Measurements from ENCODE around the gene IL17RA. TPM values are rescaled to one million over a fixed set of nuclear protein-coding genes. Genes with fewer than 3 reads are reported as not detected.

IL17RA gene
- total and polyA plus RNA-seq, 2 experiments from 2014 or later, result 3.2 to 9.6 TPM

DNA sequence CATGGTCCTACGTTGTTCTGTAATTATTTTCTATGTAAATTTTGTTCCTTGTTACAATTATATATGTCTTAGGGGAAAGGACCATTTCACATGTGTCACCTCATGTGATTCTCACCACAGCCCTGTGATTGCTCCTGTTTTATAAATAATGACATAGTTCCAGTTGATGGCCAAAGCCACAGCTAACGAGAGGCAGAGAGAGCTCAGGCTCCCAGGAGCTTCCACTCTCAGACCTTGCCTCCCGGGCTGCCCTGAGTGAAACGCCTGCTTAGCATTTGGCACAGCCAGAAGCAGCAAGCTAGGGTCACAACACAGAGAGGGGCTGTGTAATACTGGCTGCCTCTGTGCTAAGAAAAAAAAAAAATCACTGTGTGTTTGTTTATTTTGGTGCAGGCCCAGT is 30.4 kb downstream of the IL17RA start:
- H3K36me3 Mint-ChIP-seq (ENCODE audit: low read depth), result no peaks in the 10 kb centered on the region
- H3F3A ChIP-seq (replicated peaks; ENCODE audit: low read depth), result 0 out of 2 replicates have a peak, but pooled peaks cover 7% of the 10 kb centered on the region
- no peak overlapping the region for H3K4me2 ChIP-seq
- H3K4me1 Mint-ChIP-seq, result peaks cover 35% of the 10 kb centered on the region
- H3K9me3 Mint-ChIP-seq, result no peaks in the 10 kb centered on the region; the same call in 2 of the 3 replicates
- DNase-seq (ENCODE audit: low spot score) (no peak), ATAC-seq (no peak)
- H3K4me1 ChIP-seq (ENCODE audit: insufficient read depth), result peaks cover 16% of the 10 kb centered on the region; the same call in 1 of the 2 replicates
- TF ChIP-seq REST (IDR thresholded peaks at IDR 0.05; ENCODE audit: unreplicated experiment) (no peak), POLR2AphosphoS5 (IDR thresholded peaks at IDR 0.05; ENCODE audit: low read depth) (no peak), ZNF462 (CRISPR knock-in tag; IDR thresholded peaks at IDR 0.05) (no peak), NANOG (IDR thresholded peaks at IDR 0.05; ENCODE audit: borderline replicate concordance) (no peak), ETS1 (IDR thresholded peaks at IDR 0.05) (no peak), EZH2 (IDR thresholded peaks at IDR 0.05; ENCODE audit: low read depth, unreplicated experiment) (no peak), ZNF331 (CRISPR knock-in tag; IDR thresholded peaks at IDR 0.05; ENCODE audit: low read depth) (no peak), CREB1 (CRISPR knock-in tag; IDR thresholded peaks at IDR 0.05; ENCODE audit: low read depth) (no peak), EZH2phosphoT487 (IDR thresholded peaks at IDR 0.05; ENCODE audit: unreplicated experiment) (no peak), JUNB (IDR thresholded peaks at IDR 0.05; ENCODE audit: unreplicated experiment) (no peak), ZNF114 (CRISPR knock-in tag; IDR thresholded peaks at IDR 0.05) (no peak), STAT1 (IDR thresholded peaks at IDR 0.05; ENCODE audit: unreplicated experiment) (no peak)
- TF ChIP-seq, protein P1, sequence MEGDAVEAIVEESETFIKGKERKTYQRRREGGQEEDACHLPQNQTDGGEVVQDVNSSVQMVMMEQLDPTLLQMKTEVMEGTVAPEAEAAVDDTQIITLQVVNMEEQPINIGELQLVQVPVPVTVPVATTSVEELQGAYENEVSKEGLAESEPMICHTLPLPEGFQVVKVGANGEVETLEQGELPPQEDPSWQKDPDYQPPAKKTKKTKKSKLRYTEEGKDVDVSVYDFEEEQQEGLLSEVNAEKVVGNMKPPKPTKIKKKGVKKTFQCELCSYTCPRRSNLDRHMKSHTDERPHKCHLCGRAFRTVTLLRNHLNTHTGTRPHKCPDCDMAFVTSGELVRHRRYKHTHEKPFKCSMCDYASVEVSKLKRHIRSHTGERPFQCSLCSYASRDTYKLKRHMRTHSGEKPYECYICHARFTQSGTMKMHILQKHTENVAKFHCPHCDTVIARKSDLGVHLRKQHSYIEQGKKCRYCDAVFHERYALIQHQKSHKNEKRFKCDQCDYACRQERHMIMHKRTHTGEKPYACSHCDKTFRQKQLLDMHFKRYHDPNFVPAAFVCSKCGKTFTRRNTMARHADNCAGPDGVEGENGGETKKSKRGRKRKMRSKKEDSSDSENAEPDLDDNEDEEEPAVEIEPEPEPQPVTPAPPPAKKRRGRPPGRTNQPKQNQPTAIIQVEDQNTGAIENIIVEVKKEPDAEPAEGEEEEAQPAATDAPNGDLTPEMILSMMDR (conservative IDR thresholded peaks at IDR 0.05; ENCODE audit: low read depth in 2 of 2), result no peak
- H3K79me2 ChIP-seq (replicated peaks; ENCODE audit: insufficient read depth), result no peaks in the 10 kb centered on the region
- peaks cover 11% of the 10 kb centered on the region for H3K27me3 Mint-ChIP-seq (ENCODE audit: insufficient read depth, low read depth, poor library complexity)
- no peak overlapping the region for H3K27ac Mint-ChIP-seq
- H3K9me2 ChIP-seq (ENCODE audit: insufficient read depth), result no peaks in the 10 kb centered on the region
- H4K20me1 ChIP-seq (replicated peaks; ENCODE audit: insufficient read depth), result peaks cover 3% of the 10 kb centered on the region; the same call in 1 of the 2 replicates
- H2AFZ ChIP-seq, result no peak overlapping the region
- no peak overlapping the region for H3K27ac ChIP-seq (ENCODE audit: low read depth)
- H3K4me3 Mint-ChIP-seq, result no peak overlapping the region
- peaks cover 10% of the 10 kb centered on the region; the same call in 1 of the 2 replicates for H3K27me3 ChIP-seq (ENCODE audit: insufficient read depth)
- no peak overlapping the region for H3K4me3 ChIP-seq
- no peaks in the 10 kb centered on the region for H3K36me3 ChIP-seq (ENCODE audit: insufficient read depth)
